WTC11 (cell line): ENCODE measurements around the gene MRPL20.

ENCODE experiments used
- CREM ChIP-seq: sonication (generic); formaldehyde crosslinking; IDR thresholded peaks from 2 replicates; pipeline ENCODE4 v1.8.1; 2022; ENCODE audit warnings: mild to moderate bottlenecking, missing genetic modification reagents, moderate library complexity
- ELF4 ChIP-seq: sonication (generic); formaldehyde crosslinking; IDR thresholded peaks from 2 replicates; pipeline ENCODE4 v1.8.1; 2022; ENCODE audit warnings: low read depth, mild to moderate bottlenecking, moderate library complexity, missing genetic modification reagents
- FOXJ3 ChIP-seq: sonication (generic); formaldehyde crosslinking; IDR thresholded peaks from 2 replicates; pipeline ENCODE4 v1.9.0; 2021; ENCODE audit warnings: missing genetic modification reagents, mild to moderate bottlenecking, borderline replicate concordance
- NR3C1 ChIP-seq: sonication (generic); formaldehyde crosslinking; conservative IDR thresholded peaks from 2 replicates; pipeline ENCODE4 v1.8.1; 2023; ENCODE audit warnings: low read depth, mild to moderate bottlenecking, missing genetic modification reagents
- SMAD3 ChIP-seq: sonication (generic); formaldehyde crosslinking; IDR thresholded peaks from 2 replicates; pipeline ENCODE4 v1.8.0; 2022; ENCODE audit warnings: missing genetic modification reagents, mild to moderate bottlenecking, borderline replicate concordance
- SP1 ChIP-seq: sonication (generic); formaldehyde crosslinking; conservative IDR thresholded peaks from 2 replicates; pipeline ENCODE4 v1.8.1; 2022; ENCODE audit warnings: missing genetic modification reagents
- TCF7 ChIP-seq: sonication (generic); formaldehyde crosslinking; IDR thresholded peaks from 2 replicates; pipeline ENCODE4 v1.8.0; 2022; ENCODE audit warnings: mild to moderate bottlenecking, low read depth, missing genetic modification reagents, moderate library complexity
- ZNF138 ChIP-seq: sonication (generic); formaldehyde crosslinking; conservative IDR thresholded peaks from 2 replicates; pipeline ENCODE4 v1.8.1; 2022; ENCODE audit warnings: mild to moderate bottlenecking, moderate library complexity, missing genetic modification reagents
- ZNF232 ChIP-seq: sonication (generic); formaldehyde crosslinking; IDR thresholded peaks from 2 replicates; pipeline ENCODE4 v1.8.0; 2022; ENCODE audit warnings: mild to moderate bottlenecking, missing genetic modification reagents
- TF ChIP-seq, protein P1 (sequence below): fragments of 200-600 bp; IDR thresholded peaks from 2 replicates; pipeline ENCODE4 v1.8.0; 2022; ENCODE audit warnings: antibody characterized with exemption
- TF ChIP-seq, protein P2 (sequence below): sonication (generic); formaldehyde crosslinking; IDR thresholded peaks from 2 replicates; pipeline ENCODE4 v1.8.1; 2023; ENCODE audit warnings: mild to moderate bottlenecking, missing genetic modification reagents
- TF ChIP-seq, protein P3 (sequence below): sonication (generic); formaldehyde crosslinking; IDR thresholded peaks from 2 replicates; pipeline ENCODE4 v1.8.1; 2022; ENCODE audit warnings: low read depth, missing genetic modification reagents, borderline replicate concordance
- TF ChIP-seq, protein P4 (sequence below): sonication (generic); formaldehyde crosslinking; IDR thresholded peaks from 2 replicates; pipeline ENCODE4 v1.8.1; 2022; ENCODE audit warnings: mild to moderate bottlenecking, missing genetic modification reagents, moderate library complexity, borderline replicate concordance

DNA sequence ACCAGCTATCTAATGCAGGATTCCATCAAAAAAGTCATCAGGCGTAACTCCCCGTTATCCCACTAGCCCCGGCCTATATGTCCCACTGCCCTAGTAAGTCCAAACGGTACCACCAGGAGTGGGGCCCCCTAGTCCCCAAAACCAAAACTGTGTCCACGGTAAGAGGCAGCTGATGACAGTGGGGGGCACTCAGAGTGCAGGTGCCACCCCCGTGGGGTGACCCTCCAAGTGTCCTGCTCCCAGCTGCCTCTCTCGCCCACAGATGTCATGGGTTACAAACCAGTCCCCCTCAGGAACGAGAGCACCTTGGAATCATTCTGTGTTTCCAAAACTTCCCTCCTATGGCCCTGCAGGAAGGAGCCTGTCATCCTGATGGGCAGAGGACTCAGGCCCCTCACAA lies 21.2 kb downstream of the MRPL20 start:
- TF ChIP-seq, protein P1, sequence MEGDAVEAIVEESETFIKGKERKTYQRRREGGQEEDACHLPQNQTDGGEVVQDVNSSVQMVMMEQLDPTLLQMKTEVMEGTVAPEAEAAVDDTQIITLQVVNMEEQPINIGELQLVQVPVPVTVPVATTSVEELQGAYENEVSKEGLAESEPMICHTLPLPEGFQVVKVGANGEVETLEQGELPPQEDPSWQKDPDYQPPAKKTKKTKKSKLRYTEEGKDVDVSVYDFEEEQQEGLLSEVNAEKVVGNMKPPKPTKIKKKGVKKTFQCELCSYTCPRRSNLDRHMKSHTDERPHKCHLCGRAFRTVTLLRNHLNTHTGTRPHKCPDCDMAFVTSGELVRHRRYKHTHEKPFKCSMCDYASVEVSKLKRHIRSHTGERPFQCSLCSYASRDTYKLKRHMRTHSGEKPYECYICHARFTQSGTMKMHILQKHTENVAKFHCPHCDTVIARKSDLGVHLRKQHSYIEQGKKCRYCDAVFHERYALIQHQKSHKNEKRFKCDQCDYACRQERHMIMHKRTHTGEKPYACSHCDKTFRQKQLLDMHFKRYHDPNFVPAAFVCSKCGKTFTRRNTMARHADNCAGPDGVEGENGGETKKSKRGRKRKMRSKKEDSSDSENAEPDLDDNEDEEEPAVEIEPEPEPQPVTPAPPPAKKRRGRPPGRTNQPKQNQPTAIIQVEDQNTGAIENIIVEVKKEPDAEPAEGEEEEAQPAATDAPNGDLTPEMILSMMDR, result no peak
- TF ChIP-seq CREM (no peak), TCF7 (CRISPR knock-in tag) (no peak), SMAD3 (no peak), SP1 (no peak), FOXJ3 (CRISPR knock-in tag) (no peak), NR3C1 (CRISPR knock-in tag) (no peak), ZNF232 (CRISPR knock-in tag) (no peak), ELF4 (CRISPR knock-in tag) (no peak), ZNF138 (CRISPR knock-in tag) (no peak)
- TF ChIP-seq, protein P2, sequence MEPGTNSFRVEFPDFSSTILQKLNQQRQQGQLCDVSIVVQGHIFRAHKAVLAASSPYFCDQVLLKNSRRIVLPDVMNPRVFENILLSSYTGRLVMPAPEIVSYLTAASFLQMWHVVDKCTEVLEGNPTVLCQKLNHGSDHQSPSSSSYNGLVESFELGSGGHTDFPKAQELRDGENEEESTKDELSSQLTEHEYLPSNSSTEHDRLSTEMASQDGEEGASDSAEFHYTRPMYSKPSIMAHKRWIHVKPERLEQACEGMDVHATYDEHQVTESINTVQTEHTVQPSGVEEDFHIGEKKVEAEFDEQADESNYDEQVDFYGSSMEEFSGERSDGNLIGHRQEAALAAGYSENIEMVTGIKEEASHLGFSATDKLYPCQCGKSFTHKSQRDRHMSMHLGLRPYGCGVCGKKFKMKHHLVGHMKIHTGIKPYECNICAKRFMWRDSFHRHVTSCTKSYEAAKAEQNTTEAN (CRISPR knock-in tag), result no peak
- TF ChIP-seq, protein P3, sequence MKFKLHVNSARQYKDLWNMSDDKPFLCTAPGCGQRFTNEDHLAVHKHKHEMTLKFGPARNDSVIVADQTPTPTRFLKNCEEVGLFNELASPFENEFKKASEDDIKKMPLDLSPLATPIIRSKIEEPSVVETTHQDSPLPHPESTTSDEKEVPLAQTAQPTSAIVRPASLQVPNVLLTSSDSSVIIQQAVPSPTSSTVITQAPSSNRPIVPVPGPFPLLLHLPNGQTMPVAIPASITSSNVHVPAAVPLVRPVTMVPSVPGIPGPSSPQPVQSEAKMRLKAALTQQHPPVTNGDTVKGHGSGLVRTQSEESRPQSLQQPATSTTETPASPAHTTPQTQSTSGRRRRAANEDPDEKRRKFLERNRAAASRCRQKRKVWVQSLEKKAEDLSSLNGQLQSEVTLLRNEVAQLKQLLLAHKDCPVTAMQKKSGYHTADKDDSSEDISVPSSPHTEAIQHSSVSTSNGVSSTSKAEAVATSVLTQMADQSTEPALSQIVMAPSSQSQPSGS (CRISPR knock-in tag), result no peak
- TF ChIP-seq, protein P4, sequence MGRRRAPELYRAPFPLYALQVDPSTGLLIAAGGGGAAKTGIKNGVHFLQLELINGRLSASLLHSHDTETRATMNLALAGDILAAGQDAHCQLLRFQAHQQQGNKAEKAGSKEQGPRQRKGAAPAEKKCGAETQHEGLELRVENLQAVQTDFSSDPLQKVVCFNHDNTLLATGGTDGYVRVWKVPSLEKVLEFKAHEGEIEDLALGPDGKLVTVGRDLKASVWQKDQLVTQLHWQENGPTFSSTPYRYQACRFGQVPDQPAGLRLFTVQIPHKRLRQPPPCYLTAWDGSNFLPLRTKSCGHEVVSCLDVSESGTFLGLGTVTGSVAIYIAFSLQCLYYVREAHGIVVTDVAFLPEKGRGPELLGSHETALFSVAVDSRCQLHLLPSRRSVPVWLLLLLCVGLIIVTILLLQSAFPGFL (CRISPR knock-in tag), result no peak
